ENCODE results near the gene RGS2.

RGS2 gene

GRCh38 chr1:192795916-192796618 is 12.8 kb upstream of the RGS2 start:
- DNase-seq (ENCODE audit: low read depth): no peak

GRCh38 chr1:192797143-192797542 is 11.7 kb upstream of the RGS2 start:
- no peak for DNase-seq (ENCODE audit: low read depth)

DNA sequence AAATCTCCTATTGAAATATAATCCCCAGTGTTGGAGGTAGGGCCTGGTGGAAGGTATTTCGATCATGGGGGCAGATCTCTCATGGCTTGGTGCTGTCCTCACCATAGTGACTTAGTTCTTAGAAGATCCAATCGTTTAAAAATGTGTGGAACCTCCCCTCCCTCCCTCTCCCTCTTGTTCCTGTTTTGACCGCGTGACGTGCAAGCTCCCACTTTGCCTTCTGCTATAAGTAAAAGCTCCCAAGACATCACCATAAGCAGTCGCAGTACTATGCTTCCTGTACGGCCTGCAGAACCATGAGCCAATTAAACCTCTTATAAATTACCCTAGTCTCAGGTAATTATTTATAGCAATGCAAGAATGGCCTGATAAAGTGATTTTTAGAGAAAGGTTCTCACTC is 10.9 kb upstream of the RGS2 start:
- no peak for DNase-seq (ENCODE audit: low read depth)

- no peak for DNase-seq (ENCODE audit: low read depth)
Observed at GRCh38 chr1:192801451-192801850, 7.4 kb upstream of the RGS2 start.

DNA sequence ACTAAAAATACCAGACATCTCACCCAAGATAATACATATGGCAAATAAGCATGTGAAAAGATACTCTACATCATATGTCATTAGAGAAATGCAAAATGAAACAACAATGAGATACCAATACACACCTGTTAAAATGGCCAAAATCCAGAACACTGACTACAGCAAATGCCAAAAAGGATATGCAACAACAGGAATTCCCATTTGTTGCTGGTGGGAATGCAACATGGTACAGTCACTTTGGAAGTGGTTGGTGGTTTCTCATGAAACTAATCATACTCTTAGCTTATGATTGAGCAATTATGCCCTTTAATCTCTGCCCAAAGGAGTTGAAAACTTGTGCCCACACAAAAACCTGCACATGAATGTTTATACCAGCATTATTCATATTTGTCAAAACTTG is 6.4 kb upstream of the RGS2 start:
- no peak for DNase-seq (ENCODE audit: low read depth)

DNA sequence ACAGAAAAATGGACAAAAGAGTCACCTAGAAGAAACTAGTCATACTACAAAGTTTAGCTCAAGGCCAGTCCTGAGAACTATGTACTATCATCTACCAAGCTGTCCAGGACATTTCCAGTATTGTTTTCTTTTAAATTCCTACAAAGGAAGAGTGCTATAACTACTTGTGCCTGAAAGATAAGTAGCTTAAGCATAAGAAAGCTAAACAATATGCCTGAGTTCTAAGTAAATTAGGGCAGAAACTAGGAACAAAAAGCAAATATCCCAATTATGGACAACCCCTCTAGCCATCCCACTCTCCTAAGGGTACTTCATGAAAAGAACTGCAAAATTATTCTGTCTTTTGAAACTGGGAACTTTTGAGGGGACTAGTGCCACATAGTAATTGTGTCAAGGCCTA is 5.3 kb upstream of the RGS2 start:
- DNase-seq (ENCODE audit: low read depth): no peak

DNA sequence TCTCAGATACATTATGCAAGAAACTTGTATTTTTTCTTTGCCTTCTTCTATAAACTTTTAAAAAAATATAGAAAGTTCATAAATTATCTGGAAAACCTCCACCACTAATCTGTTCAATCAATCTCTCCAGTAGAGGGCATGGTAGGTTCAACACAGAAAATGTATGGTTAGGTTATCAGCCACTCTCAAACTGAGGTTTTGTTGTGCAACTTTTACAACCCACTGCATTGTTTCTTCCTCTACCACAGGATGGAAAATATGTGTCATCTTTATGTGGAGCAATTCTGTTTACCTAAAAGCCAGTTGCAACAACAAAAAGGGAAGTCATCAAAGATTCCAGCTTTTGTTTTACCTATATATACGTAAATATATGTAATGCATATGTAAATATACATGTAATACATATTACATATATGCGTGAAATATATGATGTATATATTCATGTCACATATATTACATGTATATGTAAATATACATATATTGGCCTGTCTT is 3.0 kb upstream of the RGS2 start:
- DNase-seq (ENCODE audit: low read depth): no peak

- DNase-seq (ENCODE audit: low read depth): no peak
Observed at GRCh38 chr1:192807211-192808162, 1.4 kb upstream of the RGS2 start.

DNA sequence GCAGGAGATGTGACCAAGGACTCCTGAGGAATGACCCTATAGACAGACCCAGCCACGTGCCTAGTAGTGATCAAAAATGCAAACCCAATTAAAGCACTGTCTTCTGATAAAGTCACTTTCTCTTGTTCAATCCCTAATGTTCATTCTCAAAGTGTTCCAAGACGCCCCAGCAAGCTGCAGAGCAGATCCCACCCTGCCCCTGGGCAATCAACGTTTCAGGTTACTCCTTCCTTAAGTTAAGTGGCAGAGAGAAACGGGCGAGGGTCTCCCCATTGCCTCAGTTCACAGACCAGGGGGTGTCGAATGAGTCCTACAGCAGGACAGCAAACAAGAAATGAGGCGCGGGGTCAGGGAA is 699 bp upstream of the RGS2 start:
- DNase-seq (ENCODE audit: low read depth): no peak

DNA sequence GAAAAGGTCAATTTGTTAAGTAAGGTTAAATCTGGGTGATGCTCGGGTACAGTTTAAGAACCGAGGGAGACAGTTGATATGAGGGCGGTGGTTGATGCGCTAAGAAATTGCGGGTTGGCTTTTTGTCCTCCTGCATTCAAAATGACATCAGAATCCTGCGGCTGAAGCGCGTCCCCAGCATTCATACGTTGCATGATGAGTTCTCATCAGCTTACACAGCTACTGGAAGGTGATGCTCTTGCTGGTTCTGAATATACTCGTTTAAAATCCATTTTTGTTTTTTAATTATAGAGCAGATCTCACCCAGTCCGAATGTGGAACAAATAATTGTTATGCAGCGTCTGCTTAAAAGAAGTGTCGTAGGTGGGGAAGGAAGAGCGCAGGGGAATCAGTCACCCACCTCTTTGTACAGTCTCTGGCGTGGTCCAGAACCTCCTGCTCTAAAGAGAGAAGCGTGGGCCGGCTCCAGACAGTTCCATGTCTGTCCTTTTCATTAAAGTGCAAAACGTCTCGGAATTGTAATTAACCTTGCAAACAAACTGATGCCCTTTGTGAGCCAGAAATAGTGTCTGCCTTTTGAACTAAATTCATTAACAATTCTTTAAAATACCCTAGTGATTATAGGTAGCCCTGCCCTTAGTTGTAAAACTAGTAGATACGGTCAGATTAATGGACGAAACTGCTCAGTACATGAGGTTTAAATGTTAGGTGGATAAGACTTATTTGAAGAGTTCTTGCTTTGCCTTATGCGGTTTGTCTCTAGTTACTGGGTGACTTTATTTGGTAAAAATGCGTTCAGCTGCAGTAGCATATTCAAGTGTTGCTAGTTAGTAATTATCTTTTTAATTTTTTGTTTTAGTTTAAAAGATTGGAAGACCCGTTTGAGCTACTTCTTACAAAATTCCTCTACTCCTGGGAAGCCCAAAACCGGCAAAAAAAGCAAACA is 741 bp downstream of the RGS2 start:
- no peak for DNase-seq (ENCODE audit: low read depth)

GRCh38 chr1:192810253-192810880 is 1.5 kb downstream of the RGS2 start:
- no peak for DNase-seq (ENCODE audit: low read depth)

DNA sequence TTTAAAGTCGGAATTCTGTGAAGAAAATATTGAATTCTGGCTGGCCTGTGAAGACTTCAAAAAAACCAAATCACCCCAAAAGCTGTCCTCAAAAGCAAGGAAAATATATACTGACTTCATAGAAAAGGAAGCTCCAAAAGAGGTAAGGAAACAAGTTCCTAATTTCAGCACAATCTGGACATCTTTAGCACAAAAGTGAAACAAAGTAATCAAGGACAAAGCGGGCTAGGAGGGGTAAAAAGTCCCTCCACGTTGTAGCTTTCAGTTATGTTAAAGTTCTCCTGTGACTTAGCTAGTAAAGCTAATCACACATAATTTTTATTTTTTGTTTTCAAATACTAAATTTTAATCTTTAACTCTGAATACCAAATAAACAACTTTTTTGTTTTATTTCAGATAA is 2.2 kb downstream of the RGS2 start:
- DNase-seq (ENCODE audit: low read depth): no peak

DNA sequence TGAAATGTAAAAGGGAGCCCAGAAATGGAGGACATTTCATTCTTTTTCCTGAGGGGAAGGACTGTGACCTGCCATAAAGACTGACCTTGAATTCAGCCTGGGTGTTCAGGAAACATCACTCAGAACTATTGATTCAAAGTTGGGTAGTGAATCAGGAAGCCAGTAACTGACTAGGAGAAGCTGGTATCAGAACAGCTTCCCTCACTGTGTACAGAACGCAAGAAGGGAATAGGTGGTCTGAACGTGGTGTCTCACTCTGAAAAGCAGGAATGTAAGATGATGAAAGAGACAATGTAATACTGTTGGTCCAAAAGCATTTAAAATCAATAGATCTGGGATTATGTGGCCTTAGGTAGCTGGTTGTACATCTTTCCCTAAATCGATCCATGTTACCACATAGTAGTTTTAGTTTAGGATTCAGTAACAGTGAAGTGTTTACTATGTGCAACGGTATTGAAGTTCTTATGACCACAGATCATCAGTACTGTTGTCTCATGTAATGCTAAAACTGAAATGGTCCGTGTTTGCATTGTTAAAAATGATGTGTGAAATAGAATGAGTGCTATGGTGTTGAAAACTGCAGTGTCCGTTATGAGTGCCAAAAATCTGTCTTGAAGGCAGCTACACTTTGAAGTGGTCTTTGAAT is 2.9 kb downstream of the RGS2 start:
- DNase-seq (ENCODE audit: low read depth): no peak

GRCh38 chr1:192812420-192813209 is 3.8 kb downstream of the RGS2 start:
- DNase-seq (ENCODE audit: low read depth): no peak

DNA sequence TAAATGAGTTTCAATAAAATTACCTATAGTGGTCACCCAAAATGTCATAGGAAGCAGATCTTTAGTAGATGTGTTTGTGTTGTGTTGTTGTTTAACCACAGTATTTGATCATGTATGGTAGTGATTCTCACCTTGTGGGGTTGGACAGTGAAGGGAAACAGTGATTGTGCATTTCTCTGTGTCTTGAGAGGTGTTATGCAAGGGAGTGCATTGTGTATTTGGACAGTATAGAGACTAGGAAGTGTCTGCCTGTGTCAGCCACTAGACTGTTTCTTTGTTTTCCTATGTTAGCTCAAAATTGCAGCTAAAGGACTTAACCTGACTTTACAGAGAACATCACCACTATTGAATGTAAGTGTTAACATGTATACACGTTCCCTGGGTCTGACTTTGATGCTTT is 6.0 kb downstream of the RGS2 start:
- DNase-seq (ENCODE audit: low read depth): no peak

- no peak for DNase-seq (ENCODE audit: low read depth)
Observed at GRCh38 chr1:192817246-192817645, 8.4 kb downstream of the RGS2 start.

- no peak for DNase-seq (ENCODE audit: low read depth)
Observed at GRCh38 chr1:192821296-192821695, 12.5 kb downstream of the RGS2 start.

GRCh38 chr1:192824511-192824910 is 15.7 kb downstream of the RGS2 start:
- no peak for DNase-seq (ENCODE audit: low read depth)

DNA sequence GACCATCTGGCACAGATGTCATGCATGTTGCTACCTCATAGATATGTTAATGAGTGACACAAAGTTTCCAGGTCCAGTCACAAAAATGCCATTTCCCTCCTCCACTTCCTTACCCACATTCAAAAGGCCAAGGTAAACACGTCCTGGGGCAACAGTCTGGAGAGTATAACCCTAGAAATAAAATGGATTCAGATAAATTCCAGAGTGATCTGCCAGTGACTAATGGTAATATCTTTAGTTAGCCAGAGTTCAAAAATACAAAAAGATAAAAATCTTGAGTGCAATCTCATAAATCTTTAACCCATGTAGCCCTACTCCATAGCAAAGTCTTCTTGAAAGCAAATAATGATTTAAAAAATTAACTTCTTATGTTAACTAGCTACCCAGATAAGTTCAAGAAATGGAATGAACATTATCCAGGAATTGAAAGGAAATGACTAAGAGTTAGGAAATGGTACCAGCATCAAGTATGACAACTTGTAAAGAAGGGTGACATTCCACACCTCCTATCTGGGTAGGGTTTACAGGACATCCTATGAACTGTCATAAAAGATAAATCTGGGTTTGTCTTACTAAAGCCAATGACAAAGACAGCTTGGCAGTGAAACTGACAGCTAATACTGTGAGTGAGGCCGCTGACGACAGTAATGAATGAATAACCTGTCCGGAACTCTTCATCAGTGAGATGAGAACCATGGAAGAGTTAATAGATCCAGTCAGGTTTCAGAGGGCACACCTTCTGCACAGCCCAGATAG is 18.1 kb downstream of the RGS2 start:
- DNase-seq (ENCODE audit: low read depth): no peak

Data from stimulated activated CD8-positive, alpha-beta memory T cell treated with anti-CD3 and anti-CD28 coated beads, Interleukin-15, amount 100 ng/mL, for 24 hours (primary cell).